Hematopoietic multipotent progenitor cell (in vitro differentiated cells): ENCODE measurements around the gene SUZ12. TPM values are rescaled to one million over a fixed set of nuclear protein-coding genes. Genes with fewer than 3 reads are reported as not detected.
"Not testable (repeated sequence)": the region's sequence is repeated elsewhere in the genome, so short reads cannot be mapped to it uniquely, and the experiment has no call there.

Experiments used
- DNase-seq, 3 donors: peaks; one replicate each; pipeline ENCODE4 v3.0.0-alpha.2; 2011 to 2015; ENCODE audit warnings: low read depth in 2 of 3, low spot score in 2 of 3
- total RNA-seq: library from RNA; depleted of rRNA; stranded (reverse); fragments of >200 nt; gene quantifications from one replicate; pipeline ENCODE4 v1.2.3, GENCODE V29; 2012

The SUZ12 gene
- 9.7 TPM for total RNA-seq

DNA sequence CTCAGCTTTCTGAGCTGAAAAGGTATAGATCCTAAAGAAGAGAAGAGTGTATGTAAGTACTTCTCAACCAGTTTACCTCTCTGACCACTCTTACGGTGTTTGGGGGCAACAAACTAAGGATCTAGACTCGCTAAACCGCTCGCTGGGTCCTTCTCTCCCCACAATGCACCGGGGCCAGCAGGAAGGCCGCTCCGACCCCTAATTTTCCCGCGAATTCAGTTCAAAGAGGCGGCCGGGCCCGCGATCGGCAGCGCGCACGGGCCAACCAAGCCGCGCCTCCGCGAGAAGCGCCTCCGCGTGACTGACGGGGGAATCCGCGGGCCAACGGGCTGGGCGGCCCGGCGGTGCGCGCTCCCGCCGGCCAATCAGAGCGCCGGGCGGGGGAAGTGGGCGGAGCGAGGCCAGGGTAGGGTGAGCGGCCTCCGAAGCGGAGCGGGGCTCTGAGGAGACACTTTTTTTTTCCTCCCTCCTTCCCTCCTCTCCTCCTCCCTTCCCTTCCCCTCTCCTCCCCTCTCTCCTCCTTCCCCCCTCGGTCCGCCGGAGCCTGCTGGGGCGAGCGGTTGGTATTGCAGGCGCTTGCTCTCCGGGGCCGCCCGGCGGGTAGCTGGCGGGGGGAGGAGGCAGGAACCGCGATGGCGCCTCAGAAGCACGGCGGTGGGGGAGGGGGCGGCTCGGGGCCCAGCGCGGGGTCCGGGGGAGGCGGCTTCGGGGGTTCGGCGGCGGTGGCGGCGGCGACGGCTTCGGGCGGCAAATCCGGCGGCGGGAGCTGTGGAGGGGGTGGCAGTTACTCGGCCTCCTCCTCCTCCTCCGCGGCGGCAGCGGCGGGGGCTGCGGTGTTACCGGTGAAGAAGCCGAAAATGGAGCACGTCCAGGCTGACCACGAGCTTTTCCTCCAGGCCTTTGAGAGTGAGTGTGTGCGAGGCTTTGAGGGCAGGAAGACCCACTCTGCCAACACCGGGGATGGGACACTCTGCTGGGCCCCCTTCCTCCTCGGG is at the start of gene SUZ12:
Gene SUZ12 (plus strand): TSS at position 393 of the 995 bp plus-strand sequence. CDS start 240 bp downstream, at position 633.
- peak; percentile 68 to 88 (median 87) for DNase-seq

DNA sequence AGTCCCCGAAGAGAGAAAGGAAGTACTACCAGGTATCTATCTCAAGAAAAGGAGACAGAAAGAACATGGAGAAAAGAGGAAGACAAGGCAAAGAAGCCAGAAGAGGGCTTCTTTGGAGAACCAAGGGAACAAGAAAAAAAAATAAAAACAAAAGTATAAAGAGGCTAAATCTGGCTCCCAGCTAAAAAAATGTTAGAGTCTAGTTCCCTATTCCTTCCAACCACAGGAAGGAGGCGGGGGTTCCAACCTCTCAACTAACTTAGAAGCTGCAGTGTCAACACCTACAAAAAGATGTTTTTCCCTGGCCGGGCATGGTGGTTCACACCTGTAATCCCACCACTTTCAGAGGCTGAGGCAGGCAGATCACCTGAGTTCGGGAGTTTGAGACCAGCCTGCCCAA is 48.7 kb upstream of the SUZ12 start:
- peak in 2 of 3 donors; percentile 75 to 89 for DNase-seq

DNA sequence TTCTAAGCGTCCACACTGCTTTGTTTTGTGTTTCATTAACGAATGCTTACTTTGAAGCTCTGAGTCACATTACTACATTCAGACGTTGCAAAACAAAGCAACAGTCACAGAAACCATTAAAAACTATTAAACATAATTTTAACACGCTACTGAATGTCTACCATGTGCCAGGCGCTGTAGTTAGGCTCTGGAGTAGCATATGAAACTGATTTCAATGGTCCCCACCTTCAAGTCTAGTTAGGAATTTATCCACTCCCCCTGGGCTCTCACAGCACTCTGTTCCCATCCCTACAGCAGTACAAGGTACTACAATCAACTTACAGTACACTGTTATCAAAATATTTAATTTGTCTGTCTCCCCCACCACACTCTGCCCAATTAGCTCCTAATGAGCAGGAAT is 35.9 kb upstream of the SUZ12 start:
- DNase-seq, result no peak

DNA sequence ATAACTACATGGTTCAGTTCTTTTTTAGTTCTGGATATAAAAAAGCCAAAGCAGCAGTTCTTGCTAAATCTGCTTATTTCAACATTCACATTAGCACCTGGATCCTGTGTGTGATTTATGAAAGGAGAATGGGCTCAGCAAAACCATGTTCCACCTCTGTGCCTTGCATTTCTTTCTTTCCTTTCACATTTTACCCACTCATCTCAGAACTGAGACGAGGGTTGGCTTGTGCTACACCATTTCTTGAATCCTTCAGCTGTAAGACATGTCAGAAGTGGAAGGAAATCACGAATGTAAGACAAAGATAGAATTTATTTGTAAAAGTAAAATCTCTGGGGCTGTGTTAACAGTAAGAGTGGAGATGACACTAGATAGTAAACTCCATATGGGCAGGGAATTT is 34.1 kb upstream of the SUZ12 start:
- DNase-seq, result no peak

DNA sequence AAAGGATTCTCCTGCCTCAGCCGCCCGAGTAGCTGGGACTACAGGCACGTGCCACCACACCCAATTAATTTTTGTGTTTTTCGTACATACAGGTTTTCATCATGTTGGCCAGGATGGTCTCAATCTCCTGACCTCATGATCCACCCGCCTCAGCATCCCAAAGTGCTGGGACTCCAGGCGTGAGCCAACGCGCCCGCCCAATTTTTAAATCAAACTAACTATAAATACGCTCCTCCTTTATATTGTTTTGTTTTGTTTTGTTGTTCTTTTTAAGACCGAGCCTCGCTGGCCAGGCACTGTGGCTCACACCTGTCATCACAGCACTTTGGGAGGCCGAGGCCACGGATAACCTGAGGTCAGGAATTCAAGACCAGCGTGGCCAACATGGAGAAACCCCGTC is 33.4 kb upstream of the SUZ12 start:
- DNase-seq, result no peak

DNA sequence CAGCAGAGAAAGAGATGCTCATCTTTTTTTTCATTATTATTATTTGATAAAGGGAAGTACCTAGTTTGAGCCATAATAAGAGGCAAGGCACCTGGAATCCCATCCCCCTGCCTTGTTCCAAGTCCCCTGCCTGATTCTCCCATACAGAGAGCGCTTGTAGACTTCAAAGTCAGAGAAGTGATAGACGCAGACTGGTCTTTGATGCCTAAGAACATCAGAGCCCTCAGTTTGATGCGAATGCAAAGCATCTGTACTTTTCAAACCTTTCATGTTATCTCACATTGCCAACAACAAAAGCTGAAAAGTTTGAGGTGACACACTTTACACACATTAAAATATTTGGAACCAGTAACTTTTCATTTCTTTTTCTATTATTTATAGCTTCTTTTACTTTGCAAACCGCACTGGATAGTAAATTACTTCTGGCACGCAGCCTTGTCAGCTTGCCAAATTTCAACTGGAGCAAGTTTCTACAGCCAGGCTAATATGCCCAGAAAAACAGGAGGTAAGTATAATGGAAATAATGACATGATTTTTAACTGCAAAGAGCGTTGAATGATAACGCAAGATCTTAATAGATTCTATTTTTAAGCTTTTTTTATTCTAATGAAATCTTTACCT is 29.4 kb upstream of the SUZ12 start:
- DNase-seq, result peak in 2 of 3 donors; percentile 66 to 86

DNA sequence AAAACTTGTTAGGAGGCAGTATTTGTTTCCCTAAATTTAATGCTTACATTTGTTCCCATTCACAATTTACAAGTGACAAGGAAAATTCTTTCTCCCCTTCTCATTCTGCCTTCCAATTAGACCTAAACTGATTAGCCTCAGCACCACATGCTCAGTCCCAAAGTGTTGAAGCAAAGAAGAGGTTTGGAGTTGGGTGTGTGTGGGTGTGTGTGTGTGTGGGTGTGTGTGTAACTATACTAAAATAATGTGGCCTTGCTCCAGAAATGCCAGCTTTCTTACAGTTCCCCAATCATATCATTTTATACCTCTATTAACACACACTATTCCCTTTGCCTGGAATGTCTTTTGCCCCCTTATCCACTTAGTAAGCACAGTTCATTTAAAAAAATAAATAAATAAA is 28.4 kb upstream of the SUZ12 start:
- no peak for DNase-seq

DNA sequence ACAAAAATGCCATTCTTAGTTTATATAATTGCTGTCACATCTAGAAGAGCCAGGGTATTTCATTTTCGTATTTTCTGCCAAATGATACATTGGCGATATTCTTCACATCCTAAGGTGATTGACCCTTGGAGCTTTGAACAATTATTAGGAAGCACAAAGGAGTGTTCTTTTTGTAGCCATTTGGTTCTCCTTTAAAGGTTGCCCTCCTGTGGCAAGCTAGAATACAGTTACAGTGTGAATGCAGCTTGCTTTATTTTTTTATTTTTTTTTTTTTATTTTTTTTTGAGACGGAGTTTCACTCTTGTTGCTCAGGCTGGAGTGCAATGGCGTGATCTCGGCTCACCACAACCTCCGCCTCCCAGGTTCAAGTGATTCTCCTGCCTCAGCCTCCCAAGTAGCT is 24.1 kb upstream of the SUZ12 start:
- peak in 2 of 3 donors; percentile 40 to 67 for DNase-seq

DNA sequence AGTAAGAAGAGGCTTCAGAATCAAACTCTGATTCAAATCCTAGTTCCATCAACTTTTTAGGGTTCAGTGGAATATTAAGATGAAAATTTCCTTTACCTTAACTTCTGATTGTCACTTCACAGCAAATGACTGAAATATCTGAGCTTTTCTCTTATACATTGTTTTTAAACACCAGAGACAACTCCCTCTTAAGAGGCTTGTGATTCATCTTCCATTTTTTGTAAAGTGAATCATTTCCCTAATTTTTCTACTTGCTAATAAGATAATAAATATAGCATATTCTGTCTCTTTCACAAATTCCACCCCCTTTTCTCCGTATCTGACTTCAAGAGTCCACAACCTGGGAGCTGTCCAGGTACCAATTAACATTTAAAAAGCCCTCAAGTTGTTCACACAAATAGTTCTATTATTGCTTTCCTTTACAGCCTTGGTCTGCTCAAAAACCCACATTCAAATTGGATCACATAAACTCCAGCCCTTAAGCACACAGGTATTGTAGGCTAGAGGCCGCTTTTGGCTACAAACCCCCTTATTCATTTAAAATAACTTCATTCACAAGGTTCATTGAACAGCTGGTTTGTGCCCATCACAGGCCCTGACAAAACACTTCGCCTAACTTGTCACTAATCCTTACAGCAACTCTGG is 21.2 kb upstream of the SUZ12 start:
- DNase-seq, result no peak

DNA sequence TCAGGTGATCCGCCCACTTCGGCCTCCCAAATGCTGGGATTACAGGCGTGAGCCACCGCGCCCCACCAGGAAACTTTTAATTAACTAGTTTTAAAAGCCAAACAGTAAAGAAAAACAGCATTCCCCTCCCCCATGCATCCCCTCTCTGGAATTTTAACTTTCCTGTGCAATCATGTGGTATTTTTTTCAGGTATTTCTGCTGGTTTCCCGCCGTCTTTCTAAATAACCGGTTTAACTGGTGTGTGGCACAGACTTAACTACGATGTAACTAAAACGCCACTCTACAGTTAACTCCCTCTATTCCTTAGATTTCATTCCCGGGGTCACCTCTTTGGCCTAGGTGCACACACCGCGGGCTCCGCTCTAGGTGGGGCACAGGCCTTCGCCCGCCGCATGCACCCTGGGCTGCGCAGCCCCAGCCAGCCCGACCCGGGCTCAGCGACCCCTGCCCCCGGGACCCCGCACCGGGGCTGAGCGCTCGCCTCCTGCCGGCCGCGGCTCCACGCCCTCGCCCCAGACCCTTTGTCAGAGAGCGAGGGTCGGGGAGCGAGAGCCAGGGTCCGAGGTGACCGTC is 20.2 kb upstream of the SUZ12 start:
- no peak for DNase-seq

DNA sequence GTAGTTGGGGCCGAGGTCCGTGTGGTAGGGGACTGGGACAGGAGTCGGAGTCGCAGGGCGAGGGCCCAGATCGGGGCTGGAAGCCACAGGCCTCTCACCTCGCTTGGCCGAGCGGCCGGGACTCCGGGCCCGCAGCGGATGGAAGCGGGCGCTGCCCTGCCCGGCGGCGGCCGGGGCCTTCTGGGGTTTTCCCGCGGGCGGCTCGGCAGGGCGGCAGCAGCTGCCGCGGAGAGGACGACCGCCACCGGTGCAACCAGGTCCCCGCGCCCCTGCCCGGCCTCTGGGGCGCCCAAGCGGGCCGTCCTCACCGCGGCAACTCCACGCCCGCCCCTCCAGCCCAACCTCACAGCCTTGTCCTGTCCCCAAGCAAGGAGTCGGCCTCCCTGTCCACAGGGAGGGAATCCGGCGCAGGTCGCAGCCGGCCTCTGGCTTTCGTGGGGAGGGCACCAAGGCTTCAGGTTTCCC is 19.7 kb upstream of the SUZ12 start:
- peak in 1 of 3 donors; percentile 21 for DNase-seq

DNA sequence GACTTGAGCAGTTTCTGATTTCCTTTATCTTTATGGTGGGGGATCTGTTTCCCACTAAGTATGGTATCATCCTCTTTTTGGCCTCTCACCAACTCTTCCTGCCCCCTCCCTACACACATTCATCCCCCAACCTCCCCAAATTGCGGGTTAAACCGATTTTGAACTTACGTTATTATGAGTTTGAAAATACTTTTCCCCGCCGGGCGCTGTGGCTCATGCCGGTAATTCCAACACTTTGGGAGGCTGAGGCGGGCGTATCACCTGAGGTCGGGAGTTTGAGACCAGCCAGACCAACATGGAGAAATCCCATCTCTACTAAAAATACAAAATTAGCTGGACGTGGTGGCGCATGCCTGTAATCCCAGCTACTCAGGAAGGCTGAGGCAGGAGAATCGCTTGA is 19.1 kb upstream of the SUZ12 start:
- not testable (repeated sequence) for DNase-seq

DNA sequence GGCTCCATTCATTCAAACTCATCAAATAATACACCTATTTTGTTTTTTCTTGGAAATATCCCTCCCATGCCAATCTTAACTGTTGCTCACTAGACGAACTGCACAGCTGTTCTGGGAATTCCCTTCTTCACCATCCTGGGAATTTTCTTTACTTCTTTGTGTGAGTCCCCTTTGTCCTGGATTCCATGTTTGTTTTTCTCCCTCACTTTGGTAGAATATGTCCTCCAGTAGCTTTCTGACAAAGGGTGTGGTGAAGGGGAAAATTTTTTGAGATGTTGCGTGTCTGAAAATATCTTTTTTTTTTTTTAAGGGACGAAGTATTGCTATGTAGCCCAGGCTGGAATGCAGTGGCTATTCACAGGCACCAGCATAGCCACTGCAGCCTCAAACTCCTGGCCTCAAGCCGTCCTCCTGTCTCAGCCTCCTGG is 18.1 kb upstream of the SUZ12 start:
- no peak for DNase-seq

DNA sequence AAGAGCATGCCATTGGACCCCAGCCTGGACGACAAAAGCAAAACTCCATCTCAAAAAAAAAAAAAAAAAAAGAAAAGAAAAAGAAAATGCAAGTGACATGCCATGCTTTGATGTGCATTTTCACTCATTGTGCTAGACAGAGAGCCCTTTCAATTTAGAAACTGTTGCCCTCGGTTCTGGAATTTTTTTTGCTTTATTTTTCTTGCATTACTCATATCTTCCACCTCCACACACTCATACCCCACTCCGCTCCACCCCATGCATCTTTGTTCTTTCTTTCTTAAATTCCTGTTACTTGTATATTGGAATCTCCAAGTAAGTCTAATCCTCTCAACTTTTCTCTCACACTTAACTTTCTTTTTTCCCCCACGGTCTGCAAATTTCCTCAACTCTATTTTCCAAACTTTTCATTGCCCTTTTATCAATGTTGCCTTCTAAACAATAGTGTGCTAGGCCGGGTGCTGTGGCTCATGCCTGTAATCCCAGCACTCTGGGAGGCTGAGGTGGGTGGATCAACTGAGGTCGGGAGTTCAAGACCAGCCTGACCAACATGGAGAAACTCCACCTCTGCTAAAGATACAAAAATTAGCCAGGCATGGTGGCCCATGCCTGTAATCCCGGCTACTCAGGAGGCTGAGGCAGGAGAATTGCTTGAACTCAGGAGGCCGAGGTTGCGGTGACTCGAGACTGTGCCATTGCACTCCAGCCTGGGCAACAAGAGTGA is 16.8 kb upstream of the SUZ12 start:
- no peak for DNase-seq

DNA sequence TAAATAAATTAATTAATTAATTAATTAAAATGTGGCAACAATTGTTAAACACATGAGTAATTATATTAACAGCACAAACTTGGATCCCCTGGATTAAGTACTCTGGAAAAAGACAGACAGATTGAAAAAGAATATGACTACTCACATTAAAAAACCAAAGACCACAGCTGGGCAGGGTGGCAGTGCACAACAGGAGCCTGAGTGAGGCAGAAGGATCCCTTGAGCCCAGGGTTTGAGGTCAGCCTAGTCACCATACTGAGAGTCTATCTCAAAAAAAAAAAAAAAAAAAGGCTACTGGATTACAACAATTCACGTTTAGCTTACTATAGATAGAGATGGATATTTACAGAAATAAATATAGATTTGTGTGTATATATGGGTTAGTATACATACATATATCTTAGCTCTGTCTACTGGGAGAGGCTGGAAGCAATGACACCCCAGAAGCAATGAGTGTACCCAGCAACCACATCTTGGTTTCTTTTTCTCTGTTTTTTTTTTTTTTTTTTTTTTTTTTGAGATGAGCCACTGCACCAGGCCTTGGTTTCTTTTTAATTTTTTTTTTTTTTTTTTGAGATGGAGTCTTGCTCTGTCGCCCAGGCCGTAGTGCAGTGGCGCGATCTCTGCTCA is 10.6 kb upstream of the SUZ12 start:
- no peak for DNase-seq

DNA sequence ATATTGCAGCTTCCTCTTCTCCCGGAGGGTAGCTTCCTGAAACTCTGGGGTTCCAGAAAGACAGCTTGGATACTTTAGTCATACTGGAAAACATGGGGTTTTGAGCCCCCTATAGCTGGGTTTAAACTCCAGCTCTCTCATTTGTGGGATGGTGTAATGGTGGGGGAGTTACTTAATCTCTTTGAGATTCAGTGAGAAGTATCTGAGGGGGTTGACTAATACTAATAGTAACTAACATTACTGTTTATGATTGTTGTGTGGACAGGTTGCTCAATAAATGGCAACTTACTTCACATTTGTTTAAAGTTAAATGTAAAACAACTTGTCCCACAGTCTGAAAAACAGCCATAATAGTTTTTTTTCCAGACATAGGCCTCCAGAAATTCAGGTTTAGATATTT is 5.1 kb upstream of the SUZ12 start:
- DNase-seq, result no peak

DNA sequence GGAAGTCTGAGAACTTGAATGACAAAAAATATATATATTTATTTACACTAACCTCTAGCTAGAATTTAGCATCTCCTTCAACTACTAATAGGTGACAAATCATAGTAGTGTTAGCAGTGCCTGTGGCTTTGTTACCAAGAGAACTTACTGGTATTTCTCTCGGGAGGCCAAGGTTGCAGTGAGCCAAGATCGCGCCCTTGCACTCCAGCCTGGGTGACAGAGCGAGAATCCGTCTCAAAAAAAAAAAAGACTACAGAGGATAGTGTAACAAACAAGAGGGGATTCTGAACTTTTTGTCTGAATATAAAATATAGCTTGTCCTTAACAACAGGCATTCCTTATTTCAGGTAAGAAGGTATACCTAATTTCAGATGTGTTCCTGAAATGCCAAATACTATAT is 1.3 kb upstream of the SUZ12 start:
- no peak for DNase-seq

DNA sequence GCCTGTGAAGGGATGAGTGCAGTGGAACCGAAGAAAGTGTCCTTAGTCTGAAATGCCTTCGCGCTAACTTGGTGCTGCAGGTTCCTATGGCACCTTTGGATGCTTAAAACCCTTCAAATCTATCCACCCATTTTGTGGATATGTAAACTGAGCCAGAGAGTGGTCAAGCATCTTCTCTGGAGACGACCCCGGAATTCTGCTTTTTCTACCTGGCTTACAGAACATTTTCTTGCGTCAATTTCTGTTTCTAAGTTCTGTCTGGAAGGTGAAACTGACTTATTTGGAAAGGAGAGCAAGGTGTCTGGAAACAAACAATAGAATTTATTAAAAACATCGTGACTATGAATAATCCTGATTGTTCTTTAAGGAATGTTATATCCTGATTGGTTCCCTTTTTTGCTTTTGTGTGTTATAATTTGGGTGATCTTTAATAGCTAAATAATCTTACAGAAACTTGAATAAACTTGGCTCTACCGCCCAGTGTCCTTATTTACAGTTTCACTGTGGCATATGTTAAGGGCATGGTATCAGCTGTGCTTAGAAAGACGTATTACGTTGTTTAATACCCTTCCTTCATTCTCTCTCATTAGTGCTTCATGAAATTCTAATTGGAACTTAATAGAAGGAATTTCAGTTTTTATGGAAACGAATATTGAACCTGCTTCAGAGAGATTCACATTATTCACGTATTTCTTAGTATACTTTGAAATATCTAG is 1.3 kb downstream of the SUZ12 start:
- DNase-seq, result not testable (repeated sequence)

DNA sequence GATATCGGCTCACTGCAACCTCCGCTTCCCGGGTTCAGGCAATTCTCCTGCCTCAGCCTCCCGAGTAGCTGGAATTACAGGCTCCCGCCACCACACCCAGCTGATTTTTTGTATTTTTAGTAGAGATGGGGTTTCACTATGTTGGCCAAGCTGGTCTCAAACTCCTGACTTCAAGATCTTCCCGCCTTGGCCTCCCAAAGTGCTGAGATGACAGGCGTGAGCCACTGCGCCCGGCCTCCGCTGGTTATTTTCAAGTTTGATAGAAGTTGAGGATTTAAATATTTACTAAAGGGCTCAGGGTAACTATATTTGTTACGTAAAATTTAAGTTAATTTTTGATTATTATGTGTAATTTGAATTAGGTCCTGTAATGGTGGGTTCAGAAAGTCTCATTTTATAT is 5.1 kb downstream of the SUZ12 start:
- DNase-seq, result not testable (repeated sequence)
